Measurements from ENCODE around the gene USP27X.
A peak's percentile ranks its signal among the peaks of the same experiment; 100 is the strongest.

The USP27X gene

GRCh38 chrX:49915361-49916222 lies 36.3 kb downstream of the USP27X start:
- Histone ChIP-seq H3K79me2 (ENCODE audit: control insufficient read depth, insufficient read depth, low read length) (no peaks in the 10 kb centered on the region), H3K4me2 (ENCODE audit: low read length) (no peak overlapping the region), H3K4me1 (ENCODE audit: control insufficient read depth, low read depth, low read length) (no peaks in the 10 kb centered on the region), H3K4ac (ENCODE audit: low read depth, low read length) (no peak overlapping the region), H2BK120ac (ENCODE audit: low read depth, low read length) (no peak overlapping the region), H2AK5ac (ENCODE audit: low read length) (no peak overlapping the region), H3K9ac (ENCODE audit: low read length) (no peak overlapping the region), H2BK15ac (replicated peaks; ENCODE audit: low read depth) (no peak overlapping the region), H3K56ac (ENCODE audit: low read length) (no peak overlapping the region), H3K36me3 (ENCODE audit: control insufficient read depth, insufficient read depth, low read length) (no peaks in the 10 kb centered on the region), H3K79me1 (ENCODE audit: low read length) (no peaks in the 10 kb centered on the region), H3K4me3 (ENCODE audit: low read length) (no peak overlapping the region), H3K27me3 (ENCODE audit: insufficient read depth, low read length, poor library complexity) (no peaks in the 10 kb centered on the region), H3K18ac (ENCODE audit: low read length) (no peak overlapping the region), H4K8ac (ENCODE audit: low read depth, low read length) (no peak overlapping the region), H4K5ac (ENCODE audit: low read length) (no peak overlapping the region), H2BK5ac (ENCODE audit: low read length) (no peak overlapping the region), H3K27ac (ENCODE audit: low read depth, low read length) (no peak overlapping the region), H3K23ac (ENCODE audit: low read length) (no peak overlapping the region)
- no CpG with 5 or more reads among the region's 8 CpGs for WGBS (ENCODE audit: extremely low coverage, insufficient coverage, low lambda C conversion rate)
- peak; percentile 51 for DNase-seq

GRCh38 chrX:49919617-49920016 lies 40.3 kb downstream of the USP27X start:
- Histone ChIP-seq H2BK120ac (ENCODE audit: low read depth, low read length) (no peak overlapping the region), H3K23ac (ENCODE audit: low read length) (no peak overlapping the region), H3K4ac (ENCODE audit: low read depth, low read length) (no peak overlapping the region), H3K56ac (ENCODE audit: low read length) (peak overlapping the region; percentile 15), H2BK5ac (ENCODE audit: low read length) (no peak overlapping the region), H3K27ac (ENCODE audit: low read depth, low read length) (no peak overlapping the region), H3K9ac (ENCODE audit: low read length) (no peak overlapping the region), H3K4me2 (ENCODE audit: low read length) (no peak overlapping the region), H3K79me1 (ENCODE audit: low read length) (no peaks in the 10 kb centered on the region), H3K4me3 (ENCODE audit: low read length) (no peak overlapping the region), H3K4me1 (ENCODE audit: control insufficient read depth, low read depth, low read length) (no peaks in the 10 kb centered on the region), H3K79me2 (ENCODE audit: control insufficient read depth, insufficient read depth, low read length) (no peaks in the 10 kb centered on the region), H3K36me3 (ENCODE audit: control insufficient read depth, insufficient read depth, low read length) (no peaks in the 10 kb centered on the region), H3K27me3 (ENCODE audit: insufficient read depth, low read length, poor library complexity) (no peaks in the 10 kb centered on the region), H4K5ac (ENCODE audit: low read length) (no peak overlapping the region), H3K18ac (ENCODE audit: low read length) (no peak overlapping the region), H2BK15ac (replicated peaks; ENCODE audit: low read depth) (no peak overlapping the region), H2AK5ac (ENCODE audit: low read length) (no peak overlapping the region), H4K8ac (ENCODE audit: low read depth, low read length) (no peak overlapping the region)
- no CpG with 5 or more reads among the region's 8 CpGs for WGBS (ENCODE audit: extremely low coverage, insufficient coverage, low lambda C conversion rate)
- DNase-seq = peak; percentile 30

DNA sequence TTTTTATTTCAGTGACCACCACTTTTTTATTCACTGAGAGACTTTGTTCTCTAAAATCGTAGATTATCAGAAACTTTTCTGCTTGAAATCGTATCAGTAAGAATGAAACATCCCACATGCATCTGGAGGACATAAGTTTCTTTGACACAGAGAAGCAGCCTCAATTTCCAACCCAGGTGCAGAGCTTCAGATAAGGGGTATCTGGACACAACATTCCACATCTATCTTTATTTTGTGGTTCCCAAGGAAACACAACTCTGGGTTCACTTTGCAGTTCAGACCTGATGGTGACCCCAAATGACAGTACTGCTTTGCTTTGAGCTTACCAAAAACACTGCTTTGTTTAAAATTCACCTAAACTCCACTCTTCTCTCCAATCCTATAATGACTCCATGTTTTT lies 41.8 kb downstream of the USP27X start:
- Histone ChIP-seq H3K4me3 (ENCODE audit: low read length) (no peak overlapping the region), H4K8ac (ENCODE audit: low read depth, low read length) (no peak overlapping the region), H3K79me1 (ENCODE audit: low read length) (no peaks in the 10 kb centered on the region), H4K5ac (ENCODE audit: low read length) (no peak overlapping the region), H3K56ac (ENCODE audit: low read length) (no peak overlapping the region), H3K27me3 (ENCODE audit: insufficient read depth, low read length, poor library complexity) (no peaks in the 10 kb centered on the region), H3K4ac (ENCODE audit: low read depth, low read length) (no peak overlapping the region), H3K4me1 (ENCODE audit: control insufficient read depth, low read depth, low read length) (no peaks in the 10 kb centered on the region), H2BK15ac (replicated peaks; ENCODE audit: low read depth) (no peak overlapping the region), H3K9ac (ENCODE audit: low read length) (no peak overlapping the region), H3K27ac (ENCODE audit: low read depth, low read length) (no peak overlapping the region), H3K36me3 (ENCODE audit: control insufficient read depth, insufficient read depth, low read length) (no peaks in the 10 kb centered on the region), H2BK5ac (ENCODE audit: low read length) (no peak overlapping the region), H2BK120ac (ENCODE audit: low read depth, low read length) (no peak overlapping the region), H3K4me2 (ENCODE audit: low read length) (no peak overlapping the region), H2AK5ac (ENCODE audit: low read length) (no peak overlapping the region), H3K23ac (ENCODE audit: low read length) (no peak overlapping the region), H3K79me2 (ENCODE audit: control insufficient read depth, insufficient read depth, low read length) (no peaks in the 10 kb centered on the region), H3K18ac (ENCODE audit: low read length) (no peak overlapping the region)
- WGBS (ENCODE audit: extremely low coverage, insufficient coverage, low lambda C conversion rate) = no CpG with 5 or more reads among the region's 2 CpGs
- DNase-seq = no peak

GRCh38 chrX:49922291-49923241 lies 43.3 kb downstream of the USP27X start, which contains the start of gene CLCN5:
Gene CLCN5, plus strand, starts transcription at chrX:49922596. Its CDS starts 2,703 bp downstream, at chrX:49925299.
- no peak within 1 kb of the TSS for H2BK5ac ChIP-seq (ENCODE audit: low read length)
- DNase-seq = peak; percentile 96
- H3K4ac ChIP-seq (ENCODE audit: low read depth, low read length) = no peak within 1 kb of the TSS
- H3K79me2 ChIP-seq (ENCODE audit: control insufficient read depth, insufficient read depth, low read length) = no peaks in the 10 kb centered on the region
- peak within 1 kb of the TSS; percentile 66 for H3K9ac ChIP-seq (ENCODE audit: low read length)
- H3K4me1 ChIP-seq (ENCODE audit: control insufficient read depth, low read depth, low read length) = no peaks in the 10 kb centered on the region
- H3K79me1 ChIP-seq (ENCODE audit: low read length) = no peaks in the 10 kb centered on the region
- no peak within 1 kb of the TSS for H3K23ac ChIP-seq (ENCODE audit: low read length)
- no peaks in the 10 kb centered on the region for H3K36me3 ChIP-seq (ENCODE audit: control insufficient read depth, insufficient read depth, low read length)
- no peak within 1 kb of the TSS for H2AK5ac ChIP-seq (ENCODE audit: low read length)
- no peak within 1 kb of the TSS for H2BK15ac ChIP-seq (replicated peaks; ENCODE audit: low read depth)
- H4K8ac ChIP-seq (ENCODE audit: low read depth, low read length) = no peak within 1 kb of the TSS
- no peak within 1 kb of the TSS for H3K18ac ChIP-seq (ENCODE audit: low read length)
- WGBS (ENCODE audit: extremely low coverage, insufficient coverage, low lambda C conversion rate) = no CpG with 5 or more reads among the region's 83 CpGs
- H3K27me3 ChIP-seq (ENCODE audit: insufficient read depth, low read length, poor library complexity) = no peaks in the 10 kb centered on the region
- peak within 1 kb of the TSS; percentile 48 for H3K4me2 ChIP-seq (ENCODE audit: low read length)
- H3K27ac ChIP-seq (ENCODE audit: low read depth, low read length) = no peak within 1 kb of the TSS
- H2BK120ac ChIP-seq (ENCODE audit: low read depth, low read length) = no peak within 1 kb of the TSS
- peak within 1 kb of the TSS; percentile 79 for H3K56ac ChIP-seq (ENCODE audit: low read length)
- H4K5ac ChIP-seq (ENCODE audit: low read length) = no peak within 1 kb of the TSS
- H3K4me3 ChIP-seq (ENCODE audit: low read length) = peak within 1 kb of the TSS; percentile 24

GRCh38 chrX:49925176-49925575 lies 45.9 kb downstream of the USP27X start:
- no peaks in the 10 kb centered on the region for H3K79me1 ChIP-seq (ENCODE audit: low read length)
- DNase-seq = peak; percentile 29
- no peaks in the 10 kb centered on the region for H3K4me1 ChIP-seq (ENCODE audit: control insufficient read depth, low read depth, low read length)
- H3K56ac ChIP-seq (ENCODE audit: low read length) = no peak overlapping the region
- H4K8ac ChIP-seq (ENCODE audit: low read depth, low read length) = no peak overlapping the region
- no peak overlapping the region for H3K4ac ChIP-seq (ENCODE audit: low read depth, low read length)
- H2BK15ac ChIP-seq (replicated peaks; ENCODE audit: low read depth) = no peak overlapping the region
- H2BK5ac ChIP-seq (ENCODE audit: low read length) = no peak overlapping the region
- WGBS (ENCODE audit: extremely low coverage, insufficient coverage, low lambda C conversion rate) = no CpG with 5 or more reads among the region's 2 CpGs
- no peak overlapping the region for H2BK120ac ChIP-seq (ENCODE audit: low read depth, low read length)
- no peak overlapping the region for H3K9ac ChIP-seq (ENCODE audit: low read length)
- H4K5ac ChIP-seq (ENCODE audit: low read length) = no peak overlapping the region
- H3K27ac ChIP-seq (ENCODE audit: low read depth, low read length) = no peak overlapping the region
- no peak overlapping the region for H3K4me3 ChIP-seq (ENCODE audit: low read length)
- H3K18ac ChIP-seq (ENCODE audit: low read length) = no peak overlapping the region
- no peaks in the 10 kb centered on the region for H3K79me2 ChIP-seq (ENCODE audit: control insufficient read depth, insufficient read depth, low read length)
- H3K23ac ChIP-seq (ENCODE audit: low read length) = no peak overlapping the region
- H3K4me2 ChIP-seq (ENCODE audit: low read length) = no peak overlapping the region
- H3K36me3 ChIP-seq (ENCODE audit: control insufficient read depth, insufficient read depth, low read length) = no peaks in the 10 kb centered on the region
- no peak overlapping the region for H2AK5ac ChIP-seq (ENCODE audit: low read length)
- no peaks in the 10 kb centered on the region for H3K27me3 ChIP-seq (ENCODE audit: insufficient read depth, low read length, poor library complexity)
